LNCAP (cell line): ENCODE measurements around the gene PIEZO1.

ENCODE experiments used
- TF ChIP-seq, protein P1 (sequence below): fragments of 450-650 bp; IDR thresholded peaks from 2 replicates; pipeline ENCODE4 v1.5.1; 2017; ENCODE audit warnings: mild to moderate bottlenecking

Gene PIEZO1

DNA sequence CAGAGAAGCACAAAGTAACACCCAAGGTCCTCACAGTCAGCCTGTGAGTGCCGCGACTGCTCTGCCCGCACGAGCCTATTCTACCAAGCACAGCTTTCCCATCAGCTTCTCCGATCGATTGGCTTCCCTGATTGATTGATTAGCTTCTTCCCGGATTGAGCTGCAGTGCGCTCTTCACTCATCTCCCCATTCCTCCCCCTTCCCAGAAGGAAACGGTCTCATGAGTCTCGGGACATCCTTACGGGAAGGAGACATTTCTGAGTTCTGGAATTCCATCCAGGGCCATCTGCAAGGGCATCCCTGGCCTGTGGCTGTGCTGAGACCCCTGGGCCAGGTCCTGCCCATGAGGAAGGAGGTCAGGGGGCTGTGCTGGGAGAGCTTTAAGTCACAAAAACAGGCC is 18.0 kb downstream of the PIEZO1 start:
- TF ChIP-seq, protein P1, sequence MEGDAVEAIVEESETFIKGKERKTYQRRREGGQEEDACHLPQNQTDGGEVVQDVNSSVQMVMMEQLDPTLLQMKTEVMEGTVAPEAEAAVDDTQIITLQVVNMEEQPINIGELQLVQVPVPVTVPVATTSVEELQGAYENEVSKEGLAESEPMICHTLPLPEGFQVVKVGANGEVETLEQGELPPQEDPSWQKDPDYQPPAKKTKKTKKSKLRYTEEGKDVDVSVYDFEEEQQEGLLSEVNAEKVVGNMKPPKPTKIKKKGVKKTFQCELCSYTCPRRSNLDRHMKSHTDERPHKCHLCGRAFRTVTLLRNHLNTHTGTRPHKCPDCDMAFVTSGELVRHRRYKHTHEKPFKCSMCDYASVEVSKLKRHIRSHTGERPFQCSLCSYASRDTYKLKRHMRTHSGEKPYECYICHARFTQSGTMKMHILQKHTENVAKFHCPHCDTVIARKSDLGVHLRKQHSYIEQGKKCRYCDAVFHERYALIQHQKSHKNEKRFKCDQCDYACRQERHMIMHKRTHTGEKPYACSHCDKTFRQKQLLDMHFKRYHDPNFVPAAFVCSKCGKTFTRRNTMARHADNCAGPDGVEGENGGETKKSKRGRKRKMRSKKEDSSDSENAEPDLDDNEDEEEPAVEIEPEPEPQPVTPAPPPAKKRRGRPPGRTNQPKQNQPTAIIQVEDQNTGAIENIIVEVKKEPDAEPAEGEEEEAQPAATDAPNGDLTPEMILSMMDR, result no peak

DNA sequence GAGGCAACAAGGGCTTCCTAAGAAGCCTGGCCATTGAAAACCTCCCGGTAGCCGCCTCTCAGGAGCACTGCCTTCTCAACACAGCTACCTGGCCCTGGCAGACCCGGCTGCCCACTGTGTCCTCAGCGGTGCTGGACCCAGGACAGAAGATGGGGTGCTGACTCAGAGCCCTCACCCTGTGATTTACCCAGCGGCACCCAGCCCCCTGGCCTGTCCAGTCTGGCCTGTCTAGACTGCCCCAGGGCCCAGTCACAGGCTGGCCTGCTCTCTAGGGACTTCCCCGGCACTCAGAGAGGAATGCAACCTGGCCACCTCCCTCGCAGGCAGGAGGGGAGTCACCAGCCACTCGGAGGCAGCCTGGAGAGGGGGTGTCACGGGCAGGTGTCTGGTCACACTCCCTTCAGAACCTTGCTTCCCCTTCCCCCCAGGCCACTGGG is 20.1 kb downstream of the PIEZO1 start:
- TF ChIP-seq, protein P1, result no peak

DNA sequence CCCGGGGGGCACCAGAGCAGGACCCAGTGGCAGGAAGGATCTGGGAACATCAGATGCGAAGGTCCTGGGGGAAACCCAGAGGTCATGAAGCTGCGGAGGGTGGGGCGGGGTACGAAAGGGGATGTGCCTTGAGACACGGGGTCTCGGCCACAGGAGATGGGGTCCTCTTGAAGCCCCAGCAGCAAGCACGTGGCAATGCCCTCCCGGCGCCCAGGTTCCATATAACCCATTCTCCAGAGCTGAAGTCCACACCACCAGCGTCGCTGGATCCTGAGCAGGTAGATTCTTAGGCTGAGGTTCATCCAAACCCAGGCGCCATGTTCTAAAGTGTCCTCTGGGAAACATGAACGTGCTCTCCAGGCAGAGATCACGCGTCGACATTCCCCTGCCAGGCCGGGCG is 20.9 kb downstream of the PIEZO1 start:
- TF ChIP-seq, protein P1, result no peak

DNA sequence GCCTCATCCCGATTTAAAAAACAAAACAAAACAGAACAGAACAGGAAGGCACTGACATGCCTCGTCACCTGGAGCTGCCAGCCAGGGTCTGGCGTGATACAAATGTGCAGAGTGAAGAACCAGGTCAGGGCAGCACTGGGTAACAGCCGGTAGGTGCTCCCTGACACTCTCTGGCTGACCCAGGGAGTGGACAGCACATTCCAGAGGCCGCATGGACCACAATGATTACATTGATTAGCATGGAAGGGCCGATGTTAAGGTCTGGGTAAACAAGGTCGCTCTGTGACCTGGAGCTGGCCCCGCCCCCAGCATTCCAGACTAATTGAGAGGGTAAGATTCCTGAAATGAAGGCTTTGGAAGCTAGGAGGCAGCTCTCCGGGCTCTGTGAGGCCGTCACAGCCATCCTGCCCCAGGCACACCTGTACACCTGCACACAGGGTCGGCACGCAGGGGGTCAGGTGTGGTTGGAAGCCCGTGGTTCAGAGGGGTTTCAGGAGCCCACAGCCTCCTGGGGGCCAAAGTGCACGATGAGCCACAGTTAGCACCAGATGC is 21.4 kb downstream of the PIEZO1 start:
- TF ChIP-seq, protein P1, result no peak

DNA sequence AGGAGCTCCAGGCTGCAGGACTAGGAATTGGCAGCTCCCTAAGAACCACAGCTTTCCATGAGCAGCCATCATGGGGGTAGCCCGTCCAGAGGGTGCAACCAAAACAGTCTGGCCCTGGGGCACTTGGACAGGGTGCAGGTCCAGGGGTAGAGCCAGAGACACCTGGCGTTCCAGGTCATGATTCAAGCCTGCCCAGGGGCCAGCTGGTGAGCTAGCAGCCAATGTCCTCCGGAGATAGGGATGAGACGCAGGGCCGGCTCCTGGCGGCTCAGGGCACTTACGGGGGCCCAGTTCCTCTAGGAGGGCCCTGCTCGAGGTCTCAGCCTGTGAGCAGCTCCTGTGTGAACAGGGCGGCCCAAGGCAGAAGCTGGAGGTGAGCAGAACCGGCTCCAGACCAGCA is 22.1 kb downstream of the PIEZO1 start:
- TF ChIP-seq, protein P1, result no peak

DNA sequence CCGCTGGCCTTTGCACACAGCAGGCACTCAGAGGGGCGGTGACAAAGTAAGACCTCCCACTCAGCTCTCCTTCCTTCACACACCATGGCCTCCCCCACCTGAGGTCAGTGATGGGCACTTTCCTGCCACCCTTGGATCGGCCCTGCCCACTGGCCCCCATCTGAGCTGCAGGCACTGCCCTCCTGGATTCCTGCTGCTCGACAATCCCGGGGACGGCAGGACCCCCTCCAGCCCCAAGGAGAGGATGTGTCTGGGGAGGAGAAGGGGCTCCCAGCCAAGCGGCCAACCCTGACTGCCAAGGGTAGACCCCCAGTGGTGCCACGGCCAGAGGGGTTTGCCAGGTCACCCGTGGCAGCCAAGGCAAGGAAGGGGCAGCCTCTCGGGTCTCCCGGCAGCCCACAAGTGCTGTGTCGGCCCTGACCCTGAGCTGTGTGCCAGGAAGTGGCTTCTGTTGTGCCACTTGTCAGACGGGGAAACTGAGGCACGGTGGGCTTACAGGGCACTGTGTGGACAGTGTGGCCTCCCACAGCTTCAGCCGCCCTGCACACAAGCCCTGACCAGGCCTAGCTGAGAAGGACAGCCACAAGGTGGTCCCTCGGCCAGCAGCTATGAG is 22.7 kb downstream of the PIEZO1 start:
- TF ChIP-seq, protein P1, result no peak

DNA sequence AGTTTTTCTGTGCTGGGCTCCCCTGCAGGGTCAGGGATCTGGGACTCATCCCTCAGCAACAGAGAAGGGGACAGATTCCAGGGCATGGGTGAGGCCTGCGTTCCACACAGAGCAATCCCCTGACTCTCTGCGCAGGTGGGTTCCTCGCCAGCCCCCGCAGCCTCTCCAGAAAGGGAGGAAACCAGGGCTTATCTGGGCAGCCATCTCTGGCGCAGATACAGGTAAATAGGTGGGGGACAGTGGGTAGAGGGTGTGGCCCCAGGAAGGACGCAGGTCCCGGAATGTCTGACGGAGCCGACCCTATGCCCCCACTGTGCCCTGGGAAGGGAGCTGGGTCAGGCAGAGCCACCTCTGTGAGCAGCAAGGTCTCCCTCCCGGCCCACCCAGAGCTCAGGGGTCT is 23.2 kb downstream of the PIEZO1 start:
- TF ChIP-seq, protein P1, result no peak

DNA sequence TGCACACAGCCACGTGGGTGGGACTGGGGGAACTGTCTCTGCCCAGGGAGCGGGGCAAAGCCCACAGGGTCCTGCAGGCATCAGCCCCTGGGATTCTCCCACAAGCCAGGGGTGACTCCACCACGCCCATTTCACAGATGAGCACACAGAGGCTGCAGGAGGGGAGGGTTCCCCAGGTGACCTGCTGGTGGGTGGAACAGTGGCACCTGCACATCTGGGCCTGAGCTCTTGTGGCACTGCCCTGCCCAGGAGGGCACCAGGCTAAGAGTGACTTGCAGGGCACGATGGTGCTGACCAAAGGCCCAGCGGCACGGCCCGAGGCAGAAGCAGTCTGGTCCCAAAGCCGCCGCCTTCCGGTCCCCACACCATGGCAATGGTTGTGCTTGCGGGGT is 23.9 kb downstream of the PIEZO1 start:
- TF ChIP-seq, protein P1, result no peak
